ENCODE data around the gene CNTNAP4. TPM values are rescaled to one million over a fixed set of nuclear protein-coding genes. Genes with fewer than 3 reads are reported as not detected.

CNTNAP4 gene
- total and polyA plus RNA-seq, 2 of the 4 experiments (the other 2 are of a cell fraction): not detected

- dilution Hi-C loops (cut with HindIII; ENCODE audit: low sequenced_read_pairs, unreplicated experiment) (no loop called here), in situ Hi-C loops (cut with MboI; ENCODE audit: low sequenced_read_pairs) (no loop called here), intact Hi-C loops (cut with micrococcal nuclease) (loop anchor here (5.0 kb wide), 1 partner anchor 187 kb away; no protein-coding TSS in a partner anchor)
- ATAC-seq (ENCODE audit: low read depth): no peak
- ChIA-PET CTCF (no interaction called here), POLR2A (ENCODE audit: unreplicated experiment) (no interaction called here)
- TF ChIP-seq POLR2A (IDR thresholded peaks at IDR 0.05; ENCODE audit: low read depth, low read length) (no peak), RCOR1 (IDR thresholded peaks at IDR 0.05; ENCODE audit: insufficient replicate concordance, low read length) (no peak), MXI1 (IDR thresholded peaks at IDR 0.05; ENCODE audit: borderline replicate concordance, low read depth, low read length) (no peak), MAZ (IDR thresholded peaks at IDR 0.05; ENCODE audit: borderline replicate concordance, low read depth, low read length) (no peak), CHD1 (IDR thresholded peaks at IDR 0.05; ENCODE audit: low read depth, low read length) (no peak), CEBPB (IDR thresholded peaks at IDR 0.05; ENCODE audit: low read depth, low read length) (0 out of 2 replicates have a peak, but pooled peaks have one; percentile 7)
- Histone ChIP-seq H4K20me1 (ENCODE audit: insufficient read depth, low read length) (no peaks in the 10 kb centered on the region), H3K79me1 (ENCODE audit: low read depth in 1 of 2, low read length in 2 of 2) (no peaks in the 10 kb centered on the region), H3K9me1 (ENCODE audit: insufficient read depth, low read length) (no peaks in the 10 kb centered on the region), H3K23ac (ENCODE audit: low read depth, low read length) (no peak overlapping the region), H2BK5ac (ENCODE audit: low read depth, low read length, poor library complexity, severe bottlenecking) (no peak overlapping the region), H3K9ac (ENCODE audit: low read depth, low read length) (no peak overlapping the region), H3K9me3 (ENCODE audit: control insufficient read depth, insufficient read depth, low read length) (no peaks in the 10 kb centered on the region), H3K4me3 (ENCODE audit: insufficient read depth, low read depth, low read length) (no peak overlapping the region), H3K4me1 (ENCODE audit: control insufficient read depth, insufficient read depth, low read length) (no peaks in the 10 kb centered on the region), H3K18ac (ENCODE audit: low read depth, low read length) (no peak overlapping the region), H2BK15ac (ENCODE audit: low read depth, low read length) (no peak overlapping the region), H4K8ac (ENCODE audit: low read depth in 2 of 2, low read length in 2 of 2) (no peak overlapping the region), H2AFZ (replicated peaks; ENCODE audit: low read length, poor library complexity) (no peak overlapping the region), H3K56ac (ENCODE audit: extremely low read depth, insufficient read depth, low read length) (no peak overlapping the region), H4K91ac (ENCODE audit: insufficient read depth, low read depth, low read length) (no peak overlapping the region), H3K14ac (replicated peaks; ENCODE audit: low read depth, low read length) (no peak overlapping the region), H4K5ac (ENCODE audit: low read depth, low read length) (no peak overlapping the region), H2BK20ac (ENCODE audit: low read depth, low read length) (no peak overlapping the region), H3K27ac (ENCODE audit: insufficient read depth, low read length) (no peak overlapping the region), H2AK9ac (replicated peaks; ENCODE audit: low read depth, low read length, poor library complexity) (no peak overlapping the region), H3K4ac (ENCODE audit: low read depth, low read length) (no peak overlapping the region), H2AK5ac (ENCODE audit: low read depth, low read length) (no peak overlapping the region), H3K36me3 (ENCODE audit: control insufficient read depth, insufficient read depth, low read length) (no peaks in the 10 kb centered on the region), H2BK120ac (ENCODE audit: low read depth, low read length) (no peak overlapping the region), H3K27me3 (ENCODE audit: control insufficient read depth, insufficient read depth, low read length) (no peaks in the 10 kb centered on the region), H3K4me2 (ENCODE audit: low read depth, low read length) (no peak overlapping the region)
- BruUV-seq (replicated peaks): no TSS peak
- WGBS, 2 experiments (ENCODE audit: extremely low coverage in 2 of 2, insufficient read length in 1 of 2): 100% methylated on average over 2 of the region's 3 CpGs; no CpG with 5 or more reads in 1 of the 2 experiments
- no peak for DNase-seq
Measured at GRCh38 chr16:76464955-76465620, 187.9 kb downstream of the CNTNAP4 start.
